GM21723 (cell line): ENCODE data around the gene ZDHHC22.

Experiments
- ATAC-seq: cut with Tn5 transposase; IDR thresholded peaks from one replicate; pipeline ENCODE4 v1.9.1; 2021; ENCODE audit warnings: mild to moderate bottlenecking, moderate library complexity; ENCODE audit not compliant: unreplicated experiment

Gene ZDHHC22

GRCh38 chr14:77085538-77085937, 56.1 kb downstream of the ZDHHC22 start:
- ATAC-seq, result no peak

DNA sequence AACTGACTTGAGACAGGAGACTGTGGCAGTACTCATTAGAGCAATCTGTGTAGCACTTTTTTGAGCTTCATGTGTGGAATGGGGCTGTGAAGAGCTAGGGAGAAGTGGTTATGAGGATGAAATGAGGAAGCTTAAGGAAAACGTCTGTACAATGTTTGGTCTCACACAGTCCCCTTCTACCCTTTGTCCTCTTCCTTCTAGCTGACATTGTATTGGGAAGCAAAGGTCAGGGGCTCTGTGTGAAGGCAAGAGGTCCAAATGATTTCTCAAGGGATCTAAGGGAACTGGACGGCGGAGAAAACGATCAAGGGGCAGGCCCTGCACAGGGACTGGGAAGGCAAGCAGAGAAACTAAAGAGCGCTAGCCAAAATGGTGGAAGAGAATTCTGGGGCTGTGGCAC, 56.6 kb downstream of the ZDHHC22 start:
- ATAC-seq, result no peak

DNA sequence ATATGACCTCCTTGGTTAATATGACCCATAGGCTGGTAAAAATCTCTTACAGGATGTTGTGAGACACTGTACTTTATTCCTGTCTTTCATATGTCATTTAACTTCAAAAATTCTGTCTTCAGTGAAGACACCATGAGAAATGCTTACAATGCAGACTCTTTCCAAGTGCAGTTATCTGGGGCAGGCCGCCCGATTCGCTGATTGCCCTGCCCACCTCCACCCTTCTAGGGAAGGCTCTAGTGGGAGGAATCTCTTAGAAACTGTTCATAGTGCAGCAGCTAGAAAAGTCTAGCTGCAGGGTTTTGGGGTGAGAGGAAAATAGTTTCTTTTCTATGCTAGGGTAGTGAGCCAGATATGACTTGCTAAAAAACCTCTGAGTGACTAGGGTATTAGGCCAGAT, 58.5 kb downstream of the ZDHHC22 start:
- no peak for ATAC-seq

DNA sequence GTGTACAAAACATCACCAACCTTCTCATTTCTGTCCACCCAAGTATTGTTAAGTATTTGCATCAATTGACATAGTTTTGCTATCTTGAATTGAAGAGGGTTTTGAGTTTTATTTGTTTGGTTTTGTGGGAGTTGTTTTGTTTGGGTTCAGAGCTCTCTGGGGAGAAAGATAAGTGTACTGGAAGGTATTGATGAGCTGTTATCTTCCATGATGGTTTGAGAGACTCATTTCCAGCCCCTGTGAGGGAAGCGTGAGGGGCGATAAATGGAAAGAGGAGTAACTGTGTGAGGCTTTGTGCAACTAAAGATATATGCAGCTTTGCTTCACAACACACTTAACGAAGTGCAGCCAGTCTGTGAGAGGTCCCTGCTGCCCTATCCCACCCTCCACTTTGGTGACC, 59.2 kb downstream of the ZDHHC22 start:
- ATAC-seq, result no peak
